WTC11 (cell line): ENCODE data around the gene AMIGO1. TPM values are rescaled to one million over a fixed set of nuclear protein-coding genes. Genes with fewer than 3 reads are reported as not detected.

Experiments
- ATAC-seq: fragments of 200-7000 bp; cut with Tn5 transposase; 2 replicates; pipeline ENCODE4 v1.10.0; 2021; ENCODE audit warnings: mild to moderate bottlenecking, moderate library complexity
- CTCF ChIA-PET: fragments of 300-600 bp; sonication (Branson Sonifier 250); formaldehyde crosslinking; loops from one replicate; lab custom pipeline; 2021; ENCODE audit warnings: antibody characterized with exemption; lab: Charles Lee
- POLR2A ChIA-PET: fragments of 350-600 bp; sonication (Branson Sonifier 250); formaldehyde crosslinking; loops from one replicate; lab custom pipeline; 2021; ENCODE audit warnings: antibody characterized with exemption; lab: Charles Lee
- DNase-seq: peaks from one replicate; pipeline ENCODE4 v3.0.0; 2021; ENCODE audit warnings: low spot score
- H3K27ac Mint-ChIP-seq: 2 replicates; pipeline ENCODE4 v1.8.0; 2021; ENCODE audit warnings: mixed read lengths
- H3K27me3 Mint-ChIP-seq: 2 replicates; pipeline ENCODE4 v1.8.0; 2021; ENCODE audit warnings: low read depth, mild to moderate bottlenecking, moderate library complexity, mixed read lengths
- H3K36me3 Mint-ChIP-seq: 2 replicates; pipeline ENCODE4 v1.8.0; 2021; ENCODE audit warnings: mixed read lengths
- H3K4me1 Mint-ChIP-seq: 2 replicates; pipeline ENCODE4 v1.8.0; 2022; ENCODE audit warnings: mixed read lengths
- H3K4me3 Mint-ChIP-seq: 2 replicates; pipeline ENCODE4 v1.8.0; 2021; ENCODE audit warnings: mild to moderate bottlenecking, moderate library complexity, mixed read lengths
- H3K9me3 Mint-ChIP-seq: 2 replicates; pipeline ENCODE4 v1.8.0; 2021; ENCODE audit warnings: mixed read lengths
- ATF3 ChIP-seq: sonication (generic); formaldehyde crosslinking; conservative IDR thresholded peaks from 2 replicates; pipeline ENCODE4 v1.8.1; 2022; ENCODE audit warnings: mild to moderate bottlenecking, missing genetic modification reagents
- CBFB ChIP-seq: sonication (generic); formaldehyde crosslinking; IDR thresholded peaks from 2 replicates; pipeline ENCODE4 v1.8.1; 2022; ENCODE audit warnings: mild to moderate bottlenecking, low read depth, missing genetic modification reagents
- E2F1 ChIP-seq: sonication (generic); formaldehyde crosslinking; IDR thresholded peaks from 2 replicates; pipeline ENCODE4 v1.8.0; 2022; ENCODE audit warnings: mild to moderate bottlenecking, missing genetic modification reagents
- E2F5 ChIP-seq: sonication (generic); formaldehyde crosslinking; IDR thresholded peaks from 2 replicates; pipeline ENCODE4 v1.8.1; 2022; ENCODE audit warnings: mild to moderate bottlenecking, moderate library complexity, missing genetic modification reagents
- EMX1 ChIP-seq: fragments of 250-450 bp; sonication (Bioruptor Pico); IDR thresholded peaks from 2 replicates; pipeline ENCODE4 v1.8.0; 2021; ENCODE audit warnings: mild to moderate bottlenecking
- ERG ChIP-seq: fragments of 250-450 bp; sonication (Bioruptor Pico); IDR thresholded peaks from 2 replicates; pipeline ENCODE4 v1.8.0; 2021; ENCODE audit warnings: mild to moderate bottlenecking
- FOXK1 ChIP-seq: sonication (generic); formaldehyde crosslinking; IDR thresholded peaks from 2 replicates; pipeline ENCODE4 v1.8.0; 2022; ENCODE audit warnings: mild to moderate bottlenecking, moderate library complexity, missing genetic modification reagents
- FOXP1 ChIP-seq: sonication (generic); formaldehyde crosslinking; IDR thresholded peaks from 2 replicates; pipeline ENCODE4 v1.8.0; 2022; ENCODE audit warnings: missing genetic modification reagents, mild to moderate bottlenecking, moderate library complexity, borderline replicate concordance
- FOXP4 ChIP-seq: sonication (generic); formaldehyde crosslinking; IDR thresholded peaks from 2 replicates; pipeline ENCODE4 v1.8.0; 2022; ENCODE audit warnings: mild to moderate bottlenecking, missing genetic modification reagents
- IRF1 ChIP-seq: sonication (generic); formaldehyde crosslinking; IDR thresholded peaks from 2 replicates; pipeline ENCODE4 v1.8.0; 2023; ENCODE audit warnings: missing genetic modification reagents
- IRF2 ChIP-seq: sonication (generic); formaldehyde crosslinking; IDR thresholded peaks from 2 replicates; pipeline ENCODE4 v1.8.0; 2022; ENCODE audit warnings: low read depth, missing genetic modification reagents, borderline replicate concordance
- NFATC4 ChIP-seq: fragments of 250-450 bp; sonication (Bioruptor Pico); IDR thresholded peaks from 2 replicates; pipeline ENCODE4 v1.9.0; 2021; ENCODE audit warnings: mild to moderate bottlenecking
- NFE2L1 ChIP-seq: sonication (generic); formaldehyde crosslinking; IDR thresholded peaks from 2 replicates; pipeline ENCODE4 v1.8.1; 2023; ENCODE audit warnings: missing genetic modification reagents
- NFYB ChIP-seq: sonication (generic); formaldehyde crosslinking; conservative IDR thresholded peaks from 2 replicates; pipeline ENCODE4 v1.8.0; 2022; ENCODE audit warnings: low read depth, missing genetic modification reagents
- NR1H2 ChIP-seq: sonication (generic); formaldehyde crosslinking; IDR thresholded peaks from 2 replicates; pipeline ENCODE4 v1.9.0; 2021; ENCODE audit warnings: mild to moderate bottlenecking, moderate library complexity, missing genetic modification reagents
- SMAD4 ChIP-seq: sonication (generic); formaldehyde crosslinking; IDR thresholded peaks from 2 replicates; pipeline ENCODE4 v1.8.0; 2022; ENCODE audit warnings: mild to moderate bottlenecking, missing genetic modification reagents
- SOX15 ChIP-seq: fragments of 250-450 bp; sonication (Bioruptor Pico); IDR thresholded peaks from 2 replicates; pipeline ENCODE4 v1.9.0; 2021; ENCODE audit warnings: mild to moderate bottlenecking
- USF1 ChIP-seq: sonication (generic); formaldehyde crosslinking; IDR thresholded peaks from 2 replicates; pipeline ENCODE4 v1.8.0; 2022; ENCODE audit warnings: mild to moderate bottlenecking, missing genetic modification reagents
- ZNF138 ChIP-seq: sonication (generic); formaldehyde crosslinking; conservative IDR thresholded peaks from 2 replicates; pipeline ENCODE4 v1.8.1; 2022; ENCODE audit warnings: mild to moderate bottlenecking, moderate library complexity, missing genetic modification reagents
- ZNF317 ChIP-seq: sonication (generic); formaldehyde crosslinking; IDR thresholded peaks from 2 replicates; pipeline ENCODE4 v1.8.1; 2023; ENCODE audit warnings: low read depth, mild to moderate bottlenecking, moderate library complexity, missing genetic modification reagents, borderline replicate concordance
- ZNF396 ChIP-seq: fragments of 250-450 bp; sonication (Bioruptor Pico); IDR thresholded peaks from 2 replicates; pipeline ENCODE4 v1.8.0; 2021; ENCODE audit warnings: mild to moderate bottlenecking, moderate library complexity, borderline replicate concordance
- ZNF416 ChIP-seq: fragments of 250-450 bp; sonication (Bioruptor Pico); IDR thresholded peaks from 2 replicates; pipeline ENCODE4 v1.9.0; 2021; ENCODE audit warnings: mild to moderate bottlenecking, inconsistent platforms
- ZNF423 ChIP-seq: fragments of 250-450 bp; sonication (Bioruptor Pico); IDR thresholded peaks from 2 replicates; pipeline ENCODE4 v2.1.2; 2022; ENCODE audit warnings: mild to moderate bottlenecking, moderate library complexity
- ZNF425 ChIP-seq: fragments of 250-450 bp; sonication (Bioruptor Pico); conservative IDR thresholded peaks from 2 replicates; pipeline ENCODE4 v1.9.0; 2021; ENCODE audit warnings: mild to moderate bottlenecking
- total RNA-seq: library from RNA; stranded (reverse); gene quantifications from 3 replicates; pipeline ENCODE4 v1.2.3, GENCODE V29; 2021

AMIGO1 gene
- total RNA-seq, 1 experiment from 2014 or later, result 2.4 TPM

- TF ChIP-seq ATF3 (CRISPR knock-in tag) (no peak), IRF2 (CRISPR knock-in tag) (no peak)
- TF ChIP-seq, all 79 proteins: peak for 0
Measured at GRCh38 chr1:109535971-109536491, 26.5 kb upstream of the AMIGO1 start (continued).

GRCh38 chr1:109535481-109535880, 26.0 kb upstream of the AMIGO1 start:
- Mint-ChIP-seq H3K4me3 (no peak overlapping the region), H3K27ac (no peak overlapping the region), H3K27me3 (peaks cover 8% of the 10 kb centered on the region), H3K36me3 (no peaks in the 10 kb centered on the region), H3K4me1 (peaks cover 9% of the 10 kb centered on the region), H3K9me3 (no peaks in the 10 kb centered on the region)
- ChIA-PET CTCF (interaction anchor here (0.8 to 16.4 kb wide), 4 partner anchors 9 to 41 kb away, joined by 4 to 740 read pairs (median 32); partner anchors contain the start of genes AMIGO1 and CYB561D1), POLR2A (no interaction called here)
- no peak for ATAC-seq
- TF ChIP-seq SOX15, result no peak
- no peak for TF ChIP-seq USF1 (CRISPR knock-in tag)
- TF ChIP-seq ERG, result no peak
- no peak for TF ChIP-seq NFATC4 (CRISPR knock-in tag)
- TF ChIP-seq NR1H2 (CRISPR knock-in tag), result no peak
- TF ChIP-seq FOXK1 (CRISPR knock-in tag), result no peak
- no peak for TF ChIP-seq ZNF423 (CRISPR knock-in tag)
- no peak for TF ChIP-seq SMAD4 (CRISPR knock-in tag)
- TF ChIP-seq EMX1 (CRISPR knock-in tag), result no peak
- TF ChIP-seq ZNF416, result no peak
- no peak for TF ChIP-seq FOXP4
- no peak for TF ChIP-seq IRF1 (CRISPR knock-in tag)
- DNase-seq, result no peak

GRCh38 chr1:109534307-109534858, 24.9 kb upstream of the AMIGO1 start:
- Mint-ChIP-seq H3K9me3 (no peaks in the 10 kb centered on the region), H3K27me3 (peaks cover 8% of the 10 kb centered on the region), H3K36me3 (no peaks in the 10 kb centered on the region), H3K4me1 (peaks cover 10% of the 10 kb centered on the region), H3K27ac (no peak overlapping the region), H3K4me3 (no peak overlapping the region)
- no peak for TF ChIP-seq E2F1
- no peak for TF ChIP-seq FOXP1 (CRISPR knock-in tag)
- no peak for TF ChIP-seq CBFB (CRISPR knock-in tag)
- TF ChIP-seq ZNF138 (CRISPR knock-in tag), result no peak
- TF ChIP-seq ZNF425 (CRISPR knock-in tag), result no peak
- no peak for TF ChIP-seq NFE2L1
- TF ChIP-seq SMAD4 (CRISPR knock-in tag), result no peak
- TF ChIP-seq NFYB (CRISPR knock-in tag), result no peak
- TF ChIP-seq ZNF317, result no peak
- TF ChIP-seq ZNF396 (CRISPR knock-in tag), result no peak
- no peak for TF ChIP-seq E2F5 (CRISPR knock-in tag)
- ChIA-PET POLR2A (interaction anchor here (0.6 kb wide), 1 partner anchor 268 kb away, joined by 3 read pairs; no protein-coding TSS in a partner anchor), CTCF (interaction anchor here (0.6 to 16.4 kb wide), 7 partner anchors 10 to 136 kb away, joined by 3 to 740 read pairs (median 5); partner anchors contain the start of genes AMIGO1 and CYB561D1)
- ATAC-seq (no peak), DNase-seq (no peak)
